ENCODE data around the gene TLCD5. TPM values are rescaled to one million over a fixed set of nuclear protein-coding genes. Genes with fewer than 3 reads are reported as not detected.
A peak's percentile ranks its signal among the peaks of the same experiment; 100 is the strongest.

The TLCD5 gene
- polyA plus RNA-seq (2013, experiment 1 of 2) = 6.8 TPM
- polyA plus RNA-seq (2013, experiment 2 of 2) = 6.1 TPM

DNA sequence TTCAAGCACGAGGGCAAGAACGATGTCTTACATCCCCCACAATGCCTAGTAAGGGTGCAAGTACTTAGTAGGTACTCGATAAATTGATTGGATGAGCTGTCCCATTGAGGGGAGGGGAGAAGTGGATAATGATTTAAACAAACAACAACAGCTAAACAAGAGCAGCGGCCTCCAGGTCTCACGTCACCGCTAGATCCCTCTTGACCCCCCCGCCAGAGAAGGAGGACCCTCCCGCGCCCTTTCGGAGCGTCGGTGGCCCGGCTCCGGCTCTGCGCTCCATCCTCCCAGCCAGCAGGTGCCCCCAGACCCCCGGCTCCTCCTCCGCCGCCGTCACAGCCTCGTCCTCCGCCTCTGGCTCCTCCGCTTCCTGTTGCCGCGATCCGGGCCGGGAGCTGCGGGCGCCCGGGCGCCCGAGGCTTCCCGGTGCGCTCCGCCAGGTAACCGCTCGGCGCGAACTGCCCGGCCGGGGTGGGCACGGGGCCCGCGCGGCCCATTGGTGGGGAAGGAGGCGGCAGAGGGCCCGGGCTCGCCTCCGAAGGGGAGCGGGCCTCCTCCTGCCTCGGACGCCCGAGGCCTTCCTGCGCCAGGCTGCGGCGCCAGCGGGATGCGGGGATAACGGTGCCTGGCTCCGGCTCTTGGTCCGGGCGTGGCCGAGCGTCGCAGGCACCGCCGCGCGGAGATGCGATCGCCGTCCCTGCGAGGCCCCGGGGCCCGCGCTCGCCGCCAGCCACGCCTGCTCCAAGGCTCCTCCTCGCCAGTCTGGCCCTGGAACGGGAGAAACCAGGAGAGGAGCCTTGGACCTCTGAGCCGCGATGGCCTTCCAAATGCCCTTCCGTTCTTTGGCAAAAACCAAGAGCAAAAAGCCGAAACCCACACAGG, at the start of gene TLCD5:
TSS of gene TLCD5 (plus strand) at position 368 of the 879 bp plus-strand sequence. CDS start 2,143 bp downstream, outside the sequence.
- Histone ChIP-seq H3K4me1 (ENCODE audit: insufficient read depth, low read length) (peaks cover 13% of the 10 kb centered on the region), H3K27ac (ENCODE audit: low read depth, low read length) (peak within 1 kb of the TSS; percentile 73), H3K36me3 (ENCODE audit: insufficient read depth, low read length) (peaks cover 11% of the 10 kb centered on the region), H3K9me3 (ENCODE audit: insufficient read depth, low read depth, low read length) (no peaks in the 10 kb centered on the region), H3K27me3 (ENCODE audit: insufficient read depth, low read length) (peaks cover 6% of the 10 kb centered on the region; the same call in 1 of the 2 replicates), H3K9ac (ENCODE audit: low read depth, low read length) (peak within 1 kb of the TSS; percentile 81), H3K4me3 (ENCODE audit: low read length) (peak within 1 kb of the TSS; percentile 80)
- under 1% methylated on average over 83 of the region's 84 CpGs for WGBS

DNA sequence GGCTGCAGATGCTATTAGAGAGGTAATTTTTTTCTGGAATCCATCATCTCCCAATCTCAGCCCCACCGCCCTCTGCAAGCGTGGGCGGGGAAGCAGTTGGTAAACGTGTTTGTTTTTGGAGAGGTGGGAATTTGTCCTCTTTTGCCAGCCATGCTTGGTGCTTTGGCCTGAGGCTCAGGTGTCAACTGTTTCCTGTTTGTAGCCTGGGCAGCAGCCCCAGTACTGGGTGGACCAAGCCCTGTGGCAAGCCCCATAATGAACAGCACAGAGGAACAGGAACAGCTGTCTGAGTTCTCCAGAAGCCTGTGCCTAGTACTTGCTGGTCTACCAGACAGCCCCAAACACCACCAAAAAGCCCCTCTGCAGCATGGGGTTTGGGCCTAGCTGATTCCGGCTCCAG, 45.6 kb upstream of the TLCD5 start:
- Histone ChIP-seq H3K9ac (ENCODE audit: low read depth, low read length) (no peak overlapping the region), H3K4me1 (ENCODE audit: insufficient read depth, low read length) (0 out of 2 replicates have a peak, but pooled peaks cover 5% of the 10 kb centered on the region), H3K36me3 (ENCODE audit: insufficient read depth, low read length) (no peaks in the 10 kb centered on the region), H3K27me3 (ENCODE audit: insufficient read depth, low read length) (no peaks in the 10 kb centered on the region), H3K9me3 (ENCODE audit: insufficient read depth, low read depth, low read length) (no peaks in the 10 kb centered on the region), H3K27ac (ENCODE audit: low read depth, low read length) (no peak overlapping the region), H3K4me3 (ENCODE audit: low read length) (no peak overlapping the region)
- 84% methylated on average over 5 of the region's 5 CpGs for WGBS

DNA sequence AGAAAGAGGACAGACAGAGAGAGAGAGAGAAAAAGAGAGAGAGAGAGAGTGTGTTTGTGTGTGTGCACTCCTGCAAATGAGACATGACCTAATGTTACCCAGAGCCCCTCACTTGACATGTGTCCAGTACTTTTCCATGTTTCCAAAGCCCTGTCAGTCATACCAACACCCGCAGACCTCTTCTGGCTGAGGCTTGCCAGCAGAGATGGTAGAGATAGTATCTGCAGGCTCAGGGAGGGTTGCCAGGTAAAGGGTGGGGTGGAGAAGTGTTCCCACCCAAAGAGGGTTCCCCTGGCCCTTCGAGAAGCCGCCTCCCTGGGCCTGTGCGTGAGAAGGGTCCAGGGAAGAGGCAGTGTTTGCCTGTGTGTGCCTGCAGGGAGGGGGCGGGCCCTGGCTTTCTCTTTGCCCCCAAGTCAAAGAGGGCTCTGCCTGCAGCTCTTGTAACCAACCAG, 44.5 kb upstream of the TLCD5 start:
- WGBS = 74% methylated on average over 5 of the region's 5 CpGs
- no peak overlapping the region for H3K9ac ChIP-seq (ENCODE audit: low read depth, low read length)
- H3K4me3 ChIP-seq (ENCODE audit: low read length) = no peak overlapping the region
- H3K4me1 ChIP-seq (ENCODE audit: insufficient read depth, low read length) = 0 out of 2 replicates have a peak, but pooled peaks cover 5% of the 10 kb centered on the region
- H3K27me3 ChIP-seq (ENCODE audit: insufficient read depth, low read length) = no peaks in the 10 kb centered on the region
- no peak overlapping the region for H3K27ac ChIP-seq (ENCODE audit: low read depth, low read length)
- no peaks in the 10 kb centered on the region for H3K36me3 ChIP-seq (ENCODE audit: insufficient read depth, low read length)
- no peaks in the 10 kb centered on the region for H3K9me3 ChIP-seq (ENCODE audit: insufficient read depth, low read depth, low read length)

DNA sequence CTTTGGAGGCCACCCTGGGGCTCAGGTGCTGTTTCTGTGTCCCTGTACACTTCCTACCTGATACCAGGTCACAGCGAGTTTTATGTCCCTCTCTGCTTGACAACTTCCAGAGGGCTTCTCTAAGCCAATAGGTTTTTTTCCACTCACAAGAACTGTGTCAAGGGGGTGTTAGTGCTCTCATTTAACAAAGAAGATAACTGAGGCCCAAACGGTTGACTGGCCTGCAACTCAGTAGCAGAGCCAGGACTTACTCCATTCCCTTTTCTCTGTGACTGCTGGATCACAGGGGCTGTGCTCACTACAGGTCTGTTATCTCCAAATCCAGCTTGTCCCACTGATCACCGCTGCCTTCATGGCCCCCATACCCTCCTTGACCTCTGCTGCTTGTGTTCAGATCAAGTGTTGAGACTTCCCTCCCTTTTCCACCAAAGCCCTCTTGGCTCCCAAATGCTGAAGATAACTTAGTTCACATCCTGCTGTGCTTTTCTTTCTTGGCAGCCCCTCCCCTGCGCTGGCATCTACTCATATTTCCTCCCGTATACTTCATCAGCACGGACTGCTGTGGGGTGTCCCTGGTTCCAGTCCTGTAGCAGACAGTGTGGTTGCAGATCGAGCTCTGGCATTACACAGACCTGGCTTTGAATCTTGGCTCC, 43.8 kb upstream of the TLCD5 start:
- H3K4me3 ChIP-seq (ENCODE audit: low read length) = no peak overlapping the region
- H3K27ac ChIP-seq (ENCODE audit: low read depth, low read length) = no peak overlapping the region
- 0 out of 2 replicates have a peak, but pooled peaks cover 5% of the 10 kb centered on the region for H3K4me1 ChIP-seq (ENCODE audit: insufficient read depth, low read length)
- WGBS = 71% methylated on average over 7 of the region's 7 CpGs
- H3K9ac ChIP-seq (ENCODE audit: low read depth, low read length) = no peak overlapping the region
- H3K36me3 ChIP-seq (ENCODE audit: insufficient read depth, low read length) = no peaks in the 10 kb centered on the region
- no peaks in the 10 kb centered on the region for H3K27me3 ChIP-seq (ENCODE audit: insufficient read depth, low read length)
- no peaks in the 10 kb centered on the region for H3K9me3 ChIP-seq (ENCODE audit: insufficient read depth, low read depth, low read length)

DNA sequence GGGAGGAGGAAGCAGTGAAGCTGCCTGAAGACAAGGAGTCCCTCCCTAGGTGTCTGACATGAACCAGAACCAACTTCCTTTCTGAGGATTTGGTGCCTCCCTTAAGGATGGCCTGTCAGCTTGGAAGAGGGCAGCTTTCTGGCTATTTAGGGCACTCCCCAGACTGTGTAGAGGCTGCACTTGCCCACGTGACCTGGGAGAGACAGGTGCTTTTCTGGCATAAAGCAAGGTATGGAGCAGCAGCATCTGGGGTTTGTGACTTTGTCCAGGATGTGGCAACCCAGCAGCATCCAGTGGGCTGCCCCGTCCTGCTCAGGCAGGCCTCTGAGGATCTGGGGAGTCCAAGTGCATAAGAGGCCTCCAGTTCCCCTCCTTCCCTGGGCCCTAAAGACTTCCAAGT, 42.0 kb upstream of the TLCD5 start:
- 76% methylated on average over 2 of the region's 2 CpGs for WGBS
- no peaks in the 10 kb centered on the region for H3K9me3 ChIP-seq (ENCODE audit: insufficient read depth, low read depth, low read length)

DNA sequence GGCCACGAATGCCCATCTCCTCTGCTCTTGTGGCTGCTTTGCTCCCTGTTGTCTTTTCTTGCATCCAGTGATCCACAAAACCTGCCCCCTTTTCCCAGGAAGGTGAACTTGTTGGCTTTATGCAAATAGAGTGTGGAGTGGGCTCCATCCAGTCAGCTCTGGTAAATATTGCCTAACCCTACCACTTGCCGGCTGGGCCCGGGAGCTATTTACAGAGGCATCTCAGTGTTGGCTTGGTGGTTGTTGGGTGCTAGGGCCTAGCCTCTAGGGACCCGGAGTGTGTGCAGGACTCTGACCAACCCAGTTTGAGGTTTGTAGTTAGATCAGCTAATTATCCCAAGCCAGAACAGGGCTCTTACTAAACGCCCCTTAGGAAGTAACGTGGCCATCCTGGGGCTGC, 40.8 kb upstream of the TLCD5 start:
- H3K27ac ChIP-seq (ENCODE audit: low read depth, low read length) = no peak overlapping the region
- 89% methylated on average over 6 of the region's 6 CpGs for WGBS
- no peak overlapping the region for H3K9ac ChIP-seq (ENCODE audit: low read depth, low read length)
- no peak overlapping the region for H3K4me3 ChIP-seq (ENCODE audit: low read length)
- H3K27me3 ChIP-seq (ENCODE audit: insufficient read depth, low read length) = no peaks in the 10 kb centered on the region
- no peaks in the 10 kb centered on the region for H3K9me3 ChIP-seq (ENCODE audit: insufficient read depth, low read depth, low read length)
- H3K4me1 ChIP-seq (ENCODE audit: insufficient read depth, low read length) = 0 out of 2 replicates have a peak, but pooled peaks cover 5% of the 10 kb centered on the region
- H3K36me3 ChIP-seq (ENCODE audit: insufficient read depth, low read length) = no peaks in the 10 kb centered on the region

More for the DNA sequence above, 42.0 kb upstream of the TLCD5 start:
- Histone ChIP-seq H3K27me3 (ENCODE audit: insufficient read depth, low read length) (no peaks in the 10 kb centered on the region), H3K36me3 (ENCODE audit: insufficient read depth, low read length) (no peaks in the 10 kb centered on the region), H3K27ac (ENCODE audit: low read depth, low read length) (no peak overlapping the region), H3K4me3 (ENCODE audit: low read length) (no peak overlapping the region), H3K9ac (ENCODE audit: low read depth, low read length) (no peak overlapping the region), H3K4me1 (ENCODE audit: insufficient read depth, low read length) (0 out of 2 replicates have a peak, but pooled peaks cover 5% of the 10 kb centered on the region)

DNA sequence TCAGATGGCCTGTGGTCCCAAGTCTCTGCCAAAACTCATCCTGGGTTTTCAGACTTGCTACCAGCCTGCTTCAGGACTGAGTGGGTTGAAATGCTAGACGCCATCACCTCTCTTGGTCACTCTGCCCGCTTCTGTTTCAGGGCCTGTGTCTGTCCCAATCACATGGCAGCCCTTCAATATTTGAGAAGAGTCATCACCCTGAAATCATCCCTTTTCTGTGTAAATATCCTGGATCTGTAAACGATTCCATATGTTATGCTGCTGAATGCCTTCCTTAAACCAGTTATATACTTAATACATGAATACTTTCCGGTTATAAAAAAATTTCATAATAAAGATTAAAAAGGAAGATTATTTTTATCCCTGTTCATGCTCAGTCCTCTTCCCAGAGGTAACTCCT, 39.8 kb upstream of the TLCD5 start:
- no peak overlapping the region for H3K9ac ChIP-seq (ENCODE audit: low read depth, low read length)
- H3K27ac ChIP-seq (ENCODE audit: low read depth, low read length) = no peak overlapping the region
- 91% methylated on average over 3 of the region's 4 CpGs for WGBS
- 0 out of 2 replicates have a peak, but pooled peaks cover 5% of the 10 kb centered on the region for H3K4me1 ChIP-seq (ENCODE audit: insufficient read depth, low read length)
- no peaks in the 10 kb centered on the region for H3K9me3 ChIP-seq (ENCODE audit: insufficient read depth, low read depth, low read length)
- no peaks in the 10 kb centered on the region for H3K27me3 ChIP-seq (ENCODE audit: insufficient read depth, low read length)
- H3K4me3 ChIP-seq (ENCODE audit: low read length) = no peak overlapping the region
- no peaks in the 10 kb centered on the region for H3K36me3 ChIP-seq (ENCODE audit: insufficient read depth, low read length)

DNA sequence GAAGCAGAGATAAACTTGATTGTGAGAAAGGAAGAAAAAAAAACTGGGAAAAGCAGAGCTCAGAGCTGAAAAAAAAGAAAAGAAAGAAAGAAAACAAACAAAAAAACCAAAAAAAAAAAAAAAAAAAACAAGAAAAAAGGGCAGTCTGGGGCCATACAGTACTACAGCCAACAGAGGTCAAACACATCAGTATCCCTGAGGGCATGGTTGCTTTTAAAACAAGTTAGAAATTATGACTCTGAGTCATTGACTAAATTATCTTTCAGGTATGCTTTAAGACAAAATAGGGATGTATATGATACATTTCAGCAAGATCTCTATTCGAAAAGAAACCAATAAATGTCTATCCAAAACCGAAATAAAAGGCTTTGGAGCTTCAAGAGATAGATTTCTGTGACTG, 37.1 kb upstream of the TLCD5 start:
- Histone ChIP-seq H3K9me3 (ENCODE audit: insufficient read depth, low read depth, low read length) (no peaks in the 10 kb centered on the region), H3K4me3 (ENCODE audit: low read length) (no peak overlapping the region), H3K4me1 (ENCODE audit: insufficient read depth, low read length) (no peaks in the 10 kb centered on the region; the same call in 1 of the 2 replicates), H3K27me3 (ENCODE audit: insufficient read depth, low read length) (no peaks in the 10 kb centered on the region), H3K36me3 (ENCODE audit: insufficient read depth, low read length) (no peaks in the 10 kb centered on the region), H3K9ac (ENCODE audit: low read depth, low read length) (no peak overlapping the region), H3K27ac (ENCODE audit: low read depth, low read length) (no peak overlapping the region)
- 86% methylated on average over 2 of the region's 2 CpGs for WGBS

DNA sequence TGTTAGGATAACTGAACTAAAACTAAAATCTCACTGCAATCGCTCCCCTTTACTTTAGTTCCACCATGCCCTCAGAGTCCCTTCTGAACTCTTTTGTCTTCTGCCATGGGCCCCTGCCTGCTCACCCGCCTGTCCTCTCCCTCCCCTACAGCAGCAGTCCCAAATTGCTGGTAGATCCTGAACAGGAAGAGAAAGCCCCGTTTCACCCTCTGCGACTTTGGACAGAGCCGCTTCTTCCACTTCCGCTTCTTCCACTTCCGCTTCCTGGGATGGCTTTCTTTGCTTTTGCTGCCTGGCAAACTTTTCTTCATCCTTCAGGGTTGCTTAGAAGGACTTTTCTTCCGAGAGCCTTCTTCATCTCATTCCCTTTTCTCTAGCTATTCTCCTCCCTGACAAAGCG, 35.7 kb upstream of the TLCD5 start:
- H3K9me3 ChIP-seq (ENCODE audit: insufficient read depth, low read depth, low read length) = no peaks in the 10 kb centered on the region
- H3K27ac ChIP-seq (ENCODE audit: low read depth, low read length) = no peak overlapping the region
- H3K4me3 ChIP-seq (ENCODE audit: low read length) = no peak overlapping the region
- H3K4me1 ChIP-seq (ENCODE audit: insufficient read depth, low read length) = no peaks in the 10 kb centered on the region; the same call in 1 of the 2 replicates
- 78% methylated on average over 9 of the region's 9 CpGs for WGBS
- no peaks in the 10 kb centered on the region for H3K36me3 ChIP-seq (ENCODE audit: insufficient read depth, low read length)
- no peak overlapping the region for H3K9ac ChIP-seq (ENCODE audit: low read depth, low read length)
- H3K27me3 ChIP-seq (ENCODE audit: insufficient read depth, low read length) = no peaks in the 10 kb centered on the region

DNA sequence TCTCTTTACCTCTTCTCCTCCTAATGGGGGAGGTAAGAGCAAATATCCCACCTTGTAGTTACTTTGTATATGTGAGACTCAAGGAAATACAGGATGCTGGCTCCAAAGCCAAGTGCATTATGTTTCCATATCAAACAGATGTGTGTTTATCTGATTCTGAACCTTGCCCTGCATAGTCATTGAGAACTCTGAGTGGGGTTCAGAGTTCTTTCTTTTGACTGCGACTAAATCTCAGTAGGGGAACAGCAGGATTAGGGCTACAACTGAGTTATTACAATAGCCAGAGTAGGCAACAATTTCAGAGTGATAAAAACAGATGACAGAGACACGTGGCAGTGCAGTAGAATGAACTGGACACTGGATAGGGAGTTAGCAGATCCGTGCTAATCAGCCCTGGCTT, 34.1 kb upstream of the TLCD5 start:
- no peak overlapping the region for H3K27ac ChIP-seq (ENCODE audit: low read depth, low read length)
- H3K4me1 ChIP-seq (ENCODE audit: insufficient read depth, low read length) = no peaks in the 10 kb centered on the region; the same call in 1 of the 2 replicates
- H3K27me3 ChIP-seq (ENCODE audit: insufficient read depth, low read length) = no peaks in the 10 kb centered on the region
- H3K9ac ChIP-seq (ENCODE audit: low read depth, low read length) = no peak overlapping the region
- WGBS = 77% methylated on average over 3 of the region's 3 CpGs
- no peaks in the 10 kb centered on the region for H3K36me3 ChIP-seq (ENCODE audit: insufficient read depth, low read length)
- H3K9me3 ChIP-seq (ENCODE audit: insufficient read depth, low read depth, low read length) = no peaks in the 10 kb centered on the region
- H3K4me3 ChIP-seq (ENCODE audit: low read length) = no peak overlapping the region
